HG02852 (cell line): ENCODE results near the gene EHD1.

Experiments
- ATAC-seq: cut with Tn5 transposase; IDR thresholded peaks from one replicate; pipeline ENCODE4 v1.9.1; 2021; ENCODE audit warnings: mild to moderate bottlenecking, moderate library complexity; ENCODE audit not compliant: unreplicated experiment

Gene EHD1

GRCh38 chr11:64802370-64803157 is 75.9 kb downstream of the EHD1 start:
- ATAC-seq = peak; percentile 27
